CD14-positive monocyte (primary cell): Measurements from ENCODE around the gene ZBED6. TPM values are rescaled to one million over a fixed set of nuclear protein-coding genes. Genes with fewer than 3 reads are reported as not detected.

ENCODE experiments used
- DNase-seq, 3 donors: peaks; one replicate each; pipeline ENCODE4 v3.0.0-alpha.2; 2011 to 2022
- H2AFZ ChIP-seq: 2 replicates; pipeline ENCODE4 v1.6.0; 2012; ENCODE audit warnings: mild to moderate bottlenecking, low read depth, low read length, inconsistent platforms; ENCODE audit not compliant: insufficient read depth, poor library complexity, severe bottlenecking
- H3K27ac ChIP-seq, 2 donors: 1 replicate in 1 of 2; 2 replicates in 1 of 2; pipeline ENCODE4 v1.5.1; 2012 to 2013; ENCODE audit warnings: low read length in 2 of 2, control low read depth in 1 of 2, inconsistent platforms in 1 of 2, low read depth in 1 of 2, mild to moderate bottlenecking in 1 of 2
- H3K27me3 ChIP-seq, 2 donors: one replicate each; pipeline versions ENCODE4 v1.6.0 to v1.6.1; 2011 to 2013; ENCODE audit warnings: low read length in 2 of 2; ENCODE audit not compliant: control insufficient read depth in 2 of 2, insufficient read depth in 2 of 2
- H3K36me3 ChIP-seq, 2 donors: replicated peaks in 1 of 2; 1 replicate in 1 of 2; 2 replicates in 1 of 2; pipeline versions ENCODE4 v1.5.1 to v1.6.1; 2012 to 2013; ENCODE audit warnings: low read length in 2 of 2, control low read depth in 1 of 2, inconsistent platforms in 1 of 2, mild to moderate bottlenecking in 1 of 2; ENCODE audit not compliant: insufficient read depth in 2 of 2, control insufficient read depth in 1 of 2
- H3K4me1 ChIP-seq, 2 donors: 1 replicate in 1 of 2; 2 replicates in 1 of 2; pipeline versions ENCODE4 v1.5.1 to v1.6.1; 2012 to 2013; ENCODE audit warnings: low read length in 2 of 2, control low read depth in 1 of 2, inconsistent platforms in 1 of 2, mild to moderate bottlenecking in 1 of 2, moderate library complexity in 1 of 2; ENCODE audit not compliant: insufficient read depth in 2 of 2, control insufficient read depth in 1 of 2
- H3K4me2 ChIP-seq: replicated peaks from 2 replicates; pipeline ENCODE3; 2012; ENCODE audit warnings: low read length, moderate library complexity, mild to moderate bottlenecking; ENCODE audit not compliant: poor library complexity, severe bottlenecking; ENCODE audit errors: extremely low read depth
- H3K4me3 ChIP-seq, 3 experiments: fragments of 200-600 bp in 1 of 3; sonication (generic) in 1 of 3; replicated peaks in 1 of 3; 1 replicate in 2 of 3; 2 replicates in 1 of 3; pipeline ENCODE4 v1.5.1; 2011 to 2013; ENCODE audit warnings: low read length in 3 of 3, mild to moderate bottlenecking in 3 of 3, control low read depth in 2 of 3, low read depth in 2 of 3, inconsistent platforms in 1 of 3, moderate library complexity in 1 of 3
- H3K79me2 ChIP-seq: 2 replicates; pipeline ENCODE4 v1.6.0; 2012; ENCODE audit warnings: mild to moderate bottlenecking, control low read depth, inconsistent platforms, low read length, moderate library complexity; ENCODE audit not compliant: insufficient read depth
- H3K9ac ChIP-seq: 2 replicates; pipeline ENCODE4 v1.6.0; 2017; ENCODE audit warnings: low read length, mild to moderate bottlenecking; ENCODE audit not compliant: insufficient read depth, poor library complexity, severe bottlenecking
- H3K9me3 ChIP-seq, 2 donors: replicated peaks in 1 of 2; 1 replicate in 1 of 2; 2 replicates in 1 of 2; pipeline versions ENCODE4 v1.5.1 to v1.6.1; 2012 to 2013; ENCODE audit warnings: low read length in 2 of 2, control low read depth in 1 of 2; ENCODE audit not compliant: control insufficient read depth in 1 of 2, insufficient read depth in 1 of 2
- H4K20me1 ChIP-seq: 2 replicates; pipeline ENCODE4 v1.6.0; 2012; ENCODE audit warnings: mild to moderate bottlenecking, low read length, control low read depth, moderate library complexity; ENCODE audit not compliant: insufficient read depth
- H3K27ac Mint-ChIP-seq, 7 donors: one replicate each; pipeline ENCODE4 v1.8.0; 2020; ENCODE audit warnings: mild to moderate bottlenecking in 7 of 7, mixed read lengths in 7 of 7, moderate library complexity in 6 of 7, inconsistent platforms in 2 of 7
- H3K27me3 Mint-ChIP-seq, 3 donors: one replicate each; pipeline ENCODE4 v1.8.0; 2021 to 2022; ENCODE audit warnings: low read depth in 3 of 3, mild to moderate bottlenecking in 3 of 3, mixed read lengths in 3 of 3, moderate library complexity in 3 of 3, inconsistent platforms in 1 of 3
- H3K36me3 Mint-ChIP-seq, 2 donors: one replicate each; pipeline ENCODE4 v1.8.0; 2020; ENCODE audit warnings: mixed read lengths in 2 of 2, inconsistent platforms in 1 of 2, mild to moderate bottlenecking in 1 of 2
- H3K4me1 Mint-ChIP-seq: one replicate; pipeline ENCODE4 v1.8.0; 2020; ENCODE audit warnings: mild to moderate bottlenecking, mixed read lengths
- H3K4me3 Mint-ChIP-seq, 2 donors: one replicate each; pipeline ENCODE4 v1.8.0; 2020; ENCODE audit warnings: mild to moderate bottlenecking in 2 of 2, mixed read lengths in 2 of 2, moderate library complexity in 1 of 2
- H3K9me3 Mint-ChIP-seq, 7 donors: one replicate each; pipeline ENCODE4 v1.8.0; 2020 to 2022; ENCODE audit warnings: mixed read lengths in 7 of 7, mild to moderate bottlenecking in 6 of 7, moderate library complexity in 6 of 7, inconsistent platforms in 2 of 7
- WGBS: methylation state at CpG from one replicate; pipeline ENCODE4 v1.1.5; 2013; ENCODE audit warnings: missing lambda C conversion rate; ENCODE audit not compliant: insufficient coverage; 5-methylcytosine and 5-hydroxymethylcytosine counted together
- intact Hi-C, 2 donors: fragments of 100-400 bp; cut with micrococcal nuclease; formaldehyde crosslinking; loops; one replicate each; pipeline versions ENCODE4 v1.15.0 to v1.15.1; 2023
- polyA plus RNA-seq, 3 donors: library from polyadenylated mRNA; depleted of rRNA in 1 of 3; unstranded in 2 of 3; stranded (reverse) in 1 of 3; fragments of 300-500 nt in 2 of 3; fragments of >200 nt in 1 of 3; fragmentation: Illumina TruSeq in 2 of 3; gene quantifications; 1 replicate in 2 of 3; 2 replicates in 1 of 3; pipeline ENCODE4 v1.2.3, GENCODE V29; 2012 to 2021
- TF ChIP-seq, protein P1 (sequence below): fragments of 200-600 bp; IDR thresholded peaks from one replicate; pipeline ENCODE4 v1.8.0; 2022; ENCODE audit warnings: antibody characterized with exemption, mild to moderate bottlenecking

The ZBED6 gene
- polyA plus RNA-seq, 3 donors, result 0.56 to 2.2 (median 1.00) TPM

DNA sequence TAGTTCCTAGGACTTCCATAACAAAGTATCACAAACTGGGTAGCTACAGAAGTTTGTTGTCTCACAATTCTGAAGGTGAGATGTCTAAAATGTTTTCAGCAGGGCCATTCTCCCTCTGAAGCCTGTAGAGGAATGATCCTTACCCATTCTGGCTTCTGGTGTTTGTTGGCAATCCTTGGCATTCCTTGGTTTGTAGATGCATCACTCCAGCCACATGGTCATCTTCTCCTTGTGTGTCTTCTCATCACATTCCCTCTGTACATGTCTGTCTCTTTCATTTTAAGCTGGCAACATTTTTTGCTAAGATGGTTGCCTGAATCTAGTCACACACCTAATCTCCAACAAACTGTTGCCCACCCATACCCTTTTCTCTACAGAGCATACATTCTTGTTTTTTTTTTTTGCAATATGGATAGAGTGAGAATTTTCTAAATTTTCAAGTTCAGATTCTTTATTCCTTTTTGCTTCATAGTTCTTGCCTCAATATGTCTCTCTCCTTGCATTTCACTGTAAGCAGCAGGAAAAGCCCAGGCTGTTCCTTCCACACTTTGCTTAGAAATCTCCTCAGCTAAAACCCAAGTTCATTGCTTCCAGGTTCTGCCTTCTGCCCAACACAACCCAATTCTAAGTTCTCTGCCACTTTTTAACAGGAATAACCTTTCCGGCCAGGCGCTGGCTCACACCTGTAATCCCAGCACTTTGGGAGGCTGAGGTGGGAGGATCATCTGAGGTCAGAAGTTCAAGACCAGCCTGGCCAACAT is 18.3 kb downstream of the ZBED6 start:
- Histone ChIP-seq H3K9ac (no peak overlapping the region), H3K4me2 (no peak overlapping the region), H3K36me3 (peaks cover 35 to 93% of the 10 kb centered on the region in 2 donors), H2AFZ (no peak overlapping the region), H3K27me3 (no peaks in the 10 kb centered on the region), H3K27ac (no peak overlapping the region), H3K4me3 (no peak overlapping the region), H3K4me1 (no peaks in the 10 kb centered on the region), H3K9me3 (no peaks in the 10 kb centered on the region), H3K79me2 (peaks cover 77% of the 10 kb centered on the region), H4K20me1 (peaks cover 94% of the 10 kb centered on the region)
- Mint-ChIP-seq H3K27me3 (no peaks in the 10 kb centered on the region), H3K36me3 (peaks cover 55 to 76% of the 10 kb centered on the region in 2 donors), H3K4me3 (no peak overlapping the region), H3K4me1 (peaks cover 1% of the 10 kb centered on the region), H3K27ac (peak overlapping the region in 4 of 7 donors; percentile 27 to 57 (median 40)), H3K9me3 (no peaks in the 10 kb centered on the region)
- no CpG with 5 or more reads among the region's 2 CpGs for WGBS
- TF ChIP-seq, protein P1, sequence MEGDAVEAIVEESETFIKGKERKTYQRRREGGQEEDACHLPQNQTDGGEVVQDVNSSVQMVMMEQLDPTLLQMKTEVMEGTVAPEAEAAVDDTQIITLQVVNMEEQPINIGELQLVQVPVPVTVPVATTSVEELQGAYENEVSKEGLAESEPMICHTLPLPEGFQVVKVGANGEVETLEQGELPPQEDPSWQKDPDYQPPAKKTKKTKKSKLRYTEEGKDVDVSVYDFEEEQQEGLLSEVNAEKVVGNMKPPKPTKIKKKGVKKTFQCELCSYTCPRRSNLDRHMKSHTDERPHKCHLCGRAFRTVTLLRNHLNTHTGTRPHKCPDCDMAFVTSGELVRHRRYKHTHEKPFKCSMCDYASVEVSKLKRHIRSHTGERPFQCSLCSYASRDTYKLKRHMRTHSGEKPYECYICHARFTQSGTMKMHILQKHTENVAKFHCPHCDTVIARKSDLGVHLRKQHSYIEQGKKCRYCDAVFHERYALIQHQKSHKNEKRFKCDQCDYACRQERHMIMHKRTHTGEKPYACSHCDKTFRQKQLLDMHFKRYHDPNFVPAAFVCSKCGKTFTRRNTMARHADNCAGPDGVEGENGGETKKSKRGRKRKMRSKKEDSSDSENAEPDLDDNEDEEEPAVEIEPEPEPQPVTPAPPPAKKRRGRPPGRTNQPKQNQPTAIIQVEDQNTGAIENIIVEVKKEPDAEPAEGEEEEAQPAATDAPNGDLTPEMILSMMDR, result no peak
- intact Hi-C loops, result no loop called here
- DNase-seq, result no peak

DNA sequence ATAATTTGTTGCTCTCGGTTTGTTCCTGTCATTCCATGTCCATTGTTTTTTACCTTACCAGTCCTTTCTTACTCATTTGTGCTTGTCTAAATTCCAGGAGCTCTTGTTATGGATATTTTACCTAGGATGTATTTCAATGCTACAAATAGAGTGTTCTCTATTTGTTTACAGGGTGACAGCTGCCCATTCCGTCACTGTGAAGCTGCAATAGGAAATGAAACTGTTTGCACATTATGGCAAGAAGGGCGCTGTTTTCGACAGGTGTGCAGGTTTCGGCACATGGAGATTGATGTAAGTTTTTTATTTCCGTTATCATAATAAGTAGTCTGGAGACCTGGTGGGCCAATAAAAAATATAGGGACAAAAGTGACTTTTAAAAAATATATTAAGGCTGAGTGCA is 23.0 kb downstream of the ZBED6 start:
- Mint-ChIP-seq H3K36me3 (peaks cover 71 to 80% of the 10 kb centered on the region in 2 donors), H3K27ac (no peak overlapping the region), H3K9me3 (no peaks in the 10 kb centered on the region), H3K27me3 (no peaks in the 10 kb centered on the region), H3K4me3 (no peak overlapping the region), H3K4me1 (peaks cover 1% of the 10 kb centered on the region)
- H3K79me2 ChIP-seq, result peaks cover 64% of the 10 kb centered on the region
- H3K27me3 ChIP-seq, result no peaks in the 10 kb centered on the region
- intact Hi-C loops, result no loop called here
- no peak overlapping the region for H3K9ac ChIP-seq
- H3K9me3 ChIP-seq, result no peaks in the 10 kb centered on the region
- H2AFZ ChIP-seq, result no peak overlapping the region
- peaks cover 83% of the 10 kb centered on the region for H4K20me1 ChIP-seq
- TF ChIP-seq, protein P1, result no peak
- no peak overlapping the region for H3K27ac ChIP-seq
- no peak for DNase-seq
- H3K4me2 ChIP-seq, result no peak overlapping the region
- WGBS, result 94% methylated on average over 3 of the region's 6 CpGs
- no peak overlapping the region for H3K4me3 ChIP-seq
- H3K4me1 ChIP-seq, result no peaks in the 10 kb centered on the region
- peaks cover 73 to 98% of the 10 kb centered on the region in 2 donors for H3K36me3 ChIP-seq
